K562 (cell line): ENCODE measurements around the gene GNAI2. TPM values are rescaled to one million over a fixed set of nuclear protein-coding genes. Genes with fewer than 3 reads are reported as not detected.

ENCODE experiments used
- CC2D1A ChIP-seq: fragments of 450-650 bp; IDR thresholded peaks from 2 replicates; pipeline ENCODE4 v1.6.1; 2017; ENCODE audit warnings: mild to moderate bottlenecking
- CHD1 ChIP-seq: fragments of 200-600 bp; sonication (generic); IDR thresholded peaks from one replicate; pipeline ENCODE4 v1.6.1; 2012; ENCODE audit warnings: mild to moderate bottlenecking, moderate library complexity, low read length, inconsistent platforms
- E2F3 ChIP-seq: fragments of 250-450 bp; sonication (Bioruptor Pico); IDR thresholded peaks from 2 replicates; pipeline ENCODE4 v1.4.0; 2020; ENCODE audit warnings: mild to moderate bottlenecking
- ELK1 ChIP-seq: sonication (generic); formaldehyde crosslinking; IDR thresholded peaks from 2 replicates; pipeline ENCODE4 v1.8.1; 2022; ENCODE audit warnings: missing genetic modification reagents
- GTF2B ChIP-seq: IDR thresholded peaks from 2 replicates; pipeline ENCODE4 v1.6.1; 2011; ENCODE audit not compliant: insufficient read length; ENCODE audit errors: extremely low read depth
- HNRNPUL1 ChIP-seq: fragments of 200-400 bp; formaldehyde crosslinking; IDR thresholded peaks from 2 replicates; pipeline ENCODE4 v1.6.1; 2017; ENCODE audit warnings: low read length
- KAT2B ChIP-seq: IDR thresholded peaks from one replicate; pipeline ENCODE4 v1.6.1; 2012; ENCODE audit warnings: low read depth, mild to moderate bottlenecking, control low read depth, inconsistent platforms, low read length, moderate library complexity
- NEUROD1 ChIP-seq: fragments of 150-350 bp; IDR thresholded peaks from 2 replicates; pipeline ENCODE4 v1.6.1; 2014; ENCODE audit warnings: borderline replicate concordance, low read length, low read depth; ENCODE audit not compliant: partially characterized antibody
- RB1 ChIP-seq: fragments of 450-650 bp; IDR thresholded peaks from 2 replicates; pipeline ENCODE4 v1.6.1; 2017; ENCODE audit warnings: low read depth, mild to moderate bottlenecking
- RBM34 ChIP-seq: fragments of 200-400 bp; formaldehyde crosslinking; IDR thresholded peaks from 2 replicates; pipeline ENCODE4 v1.6.1; 2018; ENCODE audit warnings: low read length, borderline replicate concordance; ENCODE audit not compliant: insufficient read depth
- SMARCB1 ChIP-seq: IDR thresholded peaks from 2 replicates; pipeline ENCODE4 v1.6.1; 2011; ENCODE audit warnings: improper control_type of control experiment, low read depth; ENCODE audit not compliant: insufficient read length
- SMC3 ChIP-seq: conservative IDR thresholded peaks from 2 replicates; pipeline ENCODE4 v1.6.1; 2011; ENCODE audit warnings: low read depth, low read length, improper control_type of control experiment; ENCODE audit not compliant: insufficient read depth
- TAL1 ChIP-seq: fragments of 450-650 bp; IDR thresholded peaks from 2 replicates; pipeline ENCODE4 v1.6.1; 2016; ENCODE audit warnings: mild to moderate bottlenecking
- ZEB2 ChIP-seq: fragments of 450-650 bp; IDR thresholded peaks from 2 replicates; pipeline ENCODE4 v1.6.1; 2016
- ZNF224 ChIP-seq: sonication (generic); formaldehyde crosslinking; IDR thresholded peaks from 2 replicates; pipeline ENCODE4 v1.8.0; 2022; ENCODE audit warnings: mild to moderate bottlenecking, missing genetic modification reagents
- polyA plus RNA-seq, 8 experiments: library from polyadenylated mRNA; depleted of rRNA in 4 of 8; stranded (reverse) in 5 of 8; unstranded in 3 of 8; fragments of >200 nt; fragmentation: Nextera tagmentation in 2 of 8; fragmentation: Illumina TruSeq in 1 of 8; extraction: Ambion mirVana in 2 of 8; extraction: Trizol in 1 of 8; gene quantifications; 2 replicates each; pipeline versions ENCODE4 v1.2.1 to v1.2.3, GENCODE V29; 2011 to 2014; ENCODE audit warnings: inconsistent platforms in 1 of 8, missing spikeins in 1 of 8
- total RNA-seq, 7 experiments: library from RNA; depleted of rRNA in 6 of 7; stranded (reverse); fragments of >200 nt in 6 of 7; fragmentation: Illumina TruSeq in 2 of 7; extraction: Trizol in 2 of 7; gene quantifications; 2 replicates each; pipeline versions ENCODE4 v1.2.1 to v1.2.3, GENCODE V29; 2011 to 2021; ENCODE audit warnings: low replicate concordance in 1 of 7
- TF ChIP-seq, protein P1 (sequence below): fragments of 250-450 bp; sonication (Bioruptor Pico); IDR thresholded peaks from 2 replicates; pipeline ENCODE4 v1.5.0; 2020; ENCODE audit warnings: mild to moderate bottlenecking, borderline replicate concordance
- TF ChIP-seq, protein P2 (sequence below), 2 experiments: fragments of 150-350 bp in 1 of 2; IDR thresholded peaks; 2 replicates each; pipeline ENCODE4 v1.6.1; 2012 to 2016; ENCODE audit warnings: low read depth in 2 of 2, low read length in 2 of 2, mild to moderate bottlenecking in 1 of 2, moderate library complexity in 1 of 2

The GNAI2 gene
- total and polyA plus RNA-seq, 9 of the 15 experiments (the other 6 are each of a cell fraction or from before 2014, with no cell fraction given) = 1.1 to 72.2 (median 42.7) TPM

DNA sequence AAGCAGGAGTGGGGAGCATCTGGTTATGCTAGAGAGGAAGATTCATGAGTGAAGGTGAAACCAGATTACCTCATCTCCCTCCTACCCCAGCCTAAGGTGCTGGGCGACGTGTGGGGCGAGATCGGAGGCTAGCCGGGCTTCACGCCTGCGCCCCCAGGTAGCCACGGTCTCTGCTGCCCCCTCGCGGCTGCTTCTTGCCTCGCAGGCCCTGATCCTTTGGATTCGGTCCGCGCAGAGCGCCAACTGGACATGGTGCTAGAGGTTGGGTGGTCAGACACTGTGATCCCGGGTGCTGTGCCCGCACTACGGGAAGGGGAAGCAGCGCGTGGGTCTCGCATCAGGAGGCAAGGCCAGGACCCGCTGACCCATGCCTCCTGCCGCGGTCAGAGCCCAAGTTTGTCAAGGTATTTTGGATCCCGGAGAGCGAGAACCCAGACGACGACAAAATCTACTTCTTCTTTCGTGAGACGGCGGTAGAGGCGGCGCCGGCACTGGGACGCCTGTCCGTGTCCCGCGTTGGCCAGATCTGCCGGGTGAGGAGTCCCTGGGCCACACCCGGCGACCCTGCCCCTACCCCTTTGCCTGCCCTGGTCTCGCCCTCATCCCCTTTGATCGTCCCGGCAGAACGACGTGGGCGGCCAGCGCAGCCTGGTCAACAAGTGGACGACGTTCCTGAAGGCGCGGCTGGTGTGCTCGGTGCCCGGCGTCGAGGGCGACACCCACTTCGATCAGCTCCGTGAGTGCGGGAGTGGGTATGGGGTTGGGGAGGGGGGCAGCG, 37.1 kb downstream of the GNAI2 start (continued):
- TF ChIP-seq, protein P1, sequence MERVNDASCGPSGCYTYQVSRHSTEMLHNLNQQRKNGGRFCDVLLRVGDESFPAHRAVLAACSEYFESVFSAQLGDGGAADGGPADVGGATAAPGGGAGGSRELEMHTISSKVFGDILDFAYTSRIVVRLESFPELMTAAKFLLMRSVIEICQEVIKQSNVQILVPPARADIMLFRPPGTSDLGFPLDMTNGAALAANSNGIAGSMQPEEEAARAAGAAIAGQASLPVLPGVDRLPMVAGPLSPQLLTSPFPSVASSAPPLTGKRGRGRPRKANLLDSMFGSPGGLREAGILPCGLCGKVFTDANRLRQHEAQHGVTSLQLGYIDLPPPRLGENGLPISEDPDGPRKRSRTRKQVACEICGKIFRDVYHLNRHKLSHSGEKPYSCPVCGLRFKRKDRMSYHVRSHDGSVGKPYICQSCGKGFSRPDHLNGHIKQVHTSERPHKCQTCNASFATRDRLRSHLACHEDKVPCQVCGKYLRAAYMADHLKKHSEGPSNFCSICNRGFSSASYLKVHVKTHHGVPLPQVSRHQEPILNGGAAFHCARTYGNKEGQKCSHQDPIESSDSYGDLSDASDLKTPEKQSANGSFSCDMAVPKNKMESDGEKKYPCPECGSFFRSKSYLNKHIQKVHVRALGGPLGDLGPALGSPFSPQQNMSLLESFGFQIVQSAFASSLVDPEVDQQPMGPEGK (CRISPR knock-in tag) = no peak
- no peak for TF ChIP-seq HNRNPUL1
- TF ChIP-seq CHD1 = no peak
- no peak for TF ChIP-seq NEUROD1
- peak; percentile 96 for TF ChIP-seq SMC3
- peak; percentile 52 for TF ChIP-seq RB1
- no peak for TF ChIP-seq RBM34
- peak; percentile 68 for TF ChIP-seq CC2D1A
- no peak for TF ChIP-seq TAL1
- no peak for TF ChIP-seq GTF2B
- no peak for TF ChIP-seq ELK1
- TF ChIP-seq SMARCB1 = no peak
- no peak for TF ChIP-seq ZNF224
- TF ChIP-seq, protein P2, sequence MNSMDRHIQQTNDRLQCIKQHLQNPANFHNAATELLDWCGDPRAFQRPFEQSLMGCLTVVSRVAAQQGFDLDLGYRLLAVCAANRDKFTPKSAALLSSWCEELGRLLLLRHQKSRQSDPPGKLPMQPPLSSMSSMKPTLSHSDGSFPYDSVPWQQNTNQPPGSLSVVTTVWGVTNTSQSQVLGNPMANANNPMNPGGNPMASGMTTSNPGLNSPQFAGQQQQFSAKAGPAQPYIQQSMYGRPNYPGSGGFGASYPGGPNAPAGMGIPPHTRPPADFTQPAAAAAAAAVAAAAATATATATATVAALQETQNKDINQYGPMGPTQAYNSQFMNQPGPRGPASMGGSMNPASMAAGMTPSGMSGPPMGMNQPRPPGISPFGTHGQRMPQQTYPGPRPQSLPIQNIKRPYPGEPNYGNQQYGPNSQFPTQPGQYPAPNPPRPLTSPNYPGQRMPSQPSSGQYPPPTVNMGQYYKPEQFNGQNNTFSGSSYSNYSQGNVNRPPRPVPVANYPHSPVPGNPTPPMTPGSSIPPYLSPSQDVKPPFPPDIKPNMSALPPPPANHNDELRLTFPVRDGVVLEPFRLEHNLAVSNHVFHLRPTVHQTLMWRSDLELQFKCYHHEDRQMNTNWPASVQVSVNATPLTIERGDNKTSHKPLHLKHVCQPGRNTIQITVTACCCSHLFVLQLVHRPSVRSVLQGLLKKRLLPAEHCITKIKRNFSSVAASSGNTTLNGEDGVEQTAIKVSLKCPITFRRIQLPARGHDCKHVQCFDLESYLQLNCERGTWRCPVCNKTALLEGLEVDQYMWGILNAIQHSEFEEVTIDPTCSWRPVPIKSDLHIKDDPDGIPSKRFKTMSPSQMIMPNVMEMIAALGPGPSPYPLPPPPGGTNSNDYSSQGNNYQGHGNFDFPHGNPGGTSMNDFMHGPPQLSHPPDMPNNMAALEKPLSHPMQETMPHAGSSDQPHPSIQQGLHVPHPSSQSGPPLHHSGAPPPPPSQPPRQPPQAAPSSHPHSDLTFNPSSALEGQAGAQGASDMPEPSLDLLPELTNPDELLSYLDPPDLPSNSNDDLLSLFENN (IDR thresholded peaks at IDR 0.05; ENCODE audit: low read depth in 2 of 2, low read length in 2 of 2) = 0 out of 4 replicates have a peak, but pooled peaks of 1 of the 2 experiments have one; percentile 18
- TF ChIP-seq KAT2B = no peak
- TF ChIP-seq E2F3 (CRISPR knock-in tag) = no peak
- no peak for TF ChIP-seq ZEB2
- TF ChIP-seq, all 486 proteins: peak for 52
